Muscle layer of duodenum (tissue), 2 donors: Measurements from ENCODE around the gene MAP3K20.
"Not testable (repeated sequence)": the region's sequence is repeated elsewhere in the genome, so short reads cannot be mapped to it uniquely, and the experiment has no call there.

Source experiments
- H3K27ac ChIP-seq: one replicate; pipeline ENCODE4 v1.7.0; 2013; ENCODE audit warnings: mild to moderate bottlenecking, low read length
- H3K27me3 ChIP-seq: one replicate; pipeline ENCODE4 v1.7.0; 2013; ENCODE audit warnings: low read depth, mild to moderate bottlenecking, control low read depth, low read length
- H3K36me3 ChIP-seq, 2 donors: one replicate each; pipeline ENCODE4 v1.7.0; 2013; ENCODE audit warnings: low read length in 2 of 2, control low read depth in 1 of 2, mild to moderate bottlenecking in 1 of 2; ENCODE audit not compliant: insufficient read depth in 2 of 2, control insufficient read depth in 1 of 2
- H3K4me1 ChIP-seq, 2 donors: one replicate each; pipeline ENCODE4 v1.7.0; 2013; ENCODE audit warnings: low read length in 2 of 2, mild to moderate bottlenecking in 2 of 2, control low read depth in 1 of 2, moderate library complexity in 1 of 2; ENCODE audit not compliant: insufficient read depth in 2 of 2, control insufficient read depth in 1 of 2
- H3K4me3 ChIP-seq, 2 donors: one replicate each; pipeline ENCODE4 v1.7.0; 2013; ENCODE audit warnings: low read length in 2 of 2, low read depth in 1 of 2, mild to moderate bottlenecking in 1 of 2
- H3K9me3 ChIP-seq, 2 donors: one replicate each; pipeline ENCODE4 v1.7.0; 2013; ENCODE audit warnings: low read length in 2 of 2, control low read depth in 1 of 2, mild to moderate bottlenecking in 1 of 2; ENCODE audit not compliant: control insufficient read depth in 1 of 2
- donor health status: healthy.

The MAP3K20 gene

DNA sequence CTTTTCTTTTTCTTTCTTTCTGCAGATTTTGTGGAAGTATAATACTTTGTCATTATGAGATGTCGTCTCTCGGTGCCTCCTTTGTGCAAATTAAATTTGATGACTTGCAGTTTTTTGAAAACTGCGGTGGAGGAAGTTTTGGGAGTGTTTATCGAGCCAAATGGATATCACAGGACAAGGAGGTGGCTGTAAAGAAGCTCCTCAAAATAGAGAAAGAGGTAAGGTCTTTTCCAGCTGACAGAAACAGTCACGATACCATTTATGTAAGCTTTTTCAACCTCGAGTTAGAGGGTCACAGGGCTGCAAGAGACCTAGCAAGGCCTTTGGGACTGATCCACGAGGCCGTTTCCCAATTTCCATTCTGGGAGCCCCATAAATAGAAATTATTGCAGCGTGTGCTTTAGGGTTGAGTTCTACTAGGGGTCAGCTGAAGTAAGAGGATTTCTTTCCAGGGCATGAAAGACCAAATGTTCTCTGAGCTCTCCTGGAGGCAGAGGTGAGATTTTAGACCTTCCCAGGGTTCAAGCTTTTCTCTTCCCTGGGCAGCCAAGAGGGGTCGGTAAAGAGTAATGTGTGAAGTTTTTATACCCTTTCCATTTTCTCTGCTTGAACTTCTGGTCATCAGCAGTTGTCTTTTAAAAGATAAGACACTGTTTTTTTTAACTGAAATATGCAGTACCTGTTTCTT lies 15.5 kb downstream of the MAP3K20 start:
- Histone ChIP-seq H3K4me1 (peaks cover 4 to 15% of the 10 kb centered on the region in 2 donors), H3K36me3 (no peaks in the 10 kb centered on the region), H3K27ac (peak overlapping the region; percentile 76), H3K9me3 (no peaks in the 10 kb centered on the region), H3K27me3 (no peaks in the 10 kb centered on the region), H3K4me3 (peak overlapping the region; percentile 4 to 26)

DNA sequence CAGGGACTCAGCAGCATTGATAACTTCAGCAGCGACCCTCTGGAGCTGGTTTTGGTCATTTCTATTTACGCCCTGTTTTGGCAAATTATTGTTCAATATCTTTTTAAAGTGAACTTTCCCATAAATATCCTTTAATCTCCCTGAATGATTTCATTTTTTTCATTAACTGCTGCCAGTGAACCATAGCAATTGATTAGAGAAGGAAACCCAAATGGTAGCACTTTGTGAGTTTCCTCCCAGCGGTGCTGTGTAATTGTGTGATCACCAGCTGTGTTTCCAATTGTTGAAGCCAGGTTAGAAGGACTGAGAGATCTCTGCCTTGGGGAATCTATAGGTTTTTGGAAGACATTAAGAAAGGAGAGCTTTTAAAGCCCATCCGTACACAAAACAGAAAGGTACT lies 16.3 kb downstream of the MAP3K20 start:
- Histone ChIP-seq H3K36me3 (peaks cover 0 to 3% of the 10 kb centered on the region in 2 donors), H3K27ac (peak overlapping the region; percentile 76), H3K4me3 (no peak overlapping the region), H3K4me1 (peaks cover 4 to 10% of the 10 kb centered on the region in 2 donors), H3K27me3 (no peaks in the 10 kb centered on the region), H3K9me3 (no peaks in the 10 kb centered on the region)

DNA sequence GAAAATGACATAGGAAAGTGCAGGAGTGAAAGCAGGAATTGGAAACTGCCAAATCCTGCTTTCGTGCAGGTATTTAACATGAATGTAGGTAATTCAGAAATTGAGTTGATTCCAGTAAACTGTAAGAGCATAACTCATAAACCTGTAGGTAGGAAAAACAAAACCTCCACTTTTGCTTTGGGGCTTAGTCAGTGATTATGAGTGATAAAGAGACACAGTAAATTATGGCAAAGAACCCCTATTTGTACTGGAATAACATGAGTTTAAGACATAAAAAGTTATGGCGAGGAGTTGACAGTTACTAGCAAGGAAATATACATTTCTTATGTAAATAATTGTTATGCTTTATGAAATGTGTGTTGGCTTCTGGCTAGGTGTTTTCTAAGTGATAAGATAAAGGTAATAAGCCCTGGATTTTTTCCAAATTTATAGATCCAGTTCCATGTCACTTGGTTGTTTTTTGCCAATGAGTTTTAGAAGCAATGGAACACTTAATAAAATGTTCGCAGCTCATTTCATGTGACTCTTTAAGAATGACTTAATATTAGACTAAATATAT lies 17.3 kb downstream of the MAP3K20 start:
- Histone ChIP-seq H3K9me3 (no peaks in the 10 kb centered on the region), H3K4me1 (peaks cover 4 to 10% of the 10 kb centered on the region in 2 donors), H3K36me3 (peaks cover 0 to 3% of the 10 kb centered on the region in 2 donors), H3K27ac (no peak overlapping the region), H3K27me3 (no peaks in the 10 kb centered on the region), H3K4me3 (no peak overlapping the region)

DNA sequence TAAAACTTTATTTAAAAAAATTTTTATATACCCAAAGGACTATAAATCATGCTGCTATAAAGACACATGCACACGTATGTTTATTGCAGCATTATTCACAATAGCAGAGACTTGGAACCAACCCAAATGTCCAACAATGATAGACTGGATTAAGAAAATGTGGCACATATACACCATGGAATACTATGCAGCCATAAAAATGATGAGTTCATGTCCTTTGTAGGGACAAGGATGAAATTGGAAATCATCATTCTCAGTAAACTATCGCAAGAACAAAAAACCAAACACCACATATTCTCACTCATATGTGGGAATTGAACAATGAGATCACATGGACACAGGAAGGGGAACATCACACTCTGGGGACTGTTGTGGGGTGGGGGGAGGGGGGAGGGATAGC lies 18.0 kb downstream of the MAP3K20 start:
- not testable (repeated sequence) for H3K9me3 ChIP-seq, H3K27ac ChIP-seq, H3K36me3 ChIP-seq, H3K27me3 ChIP-seq, H3K4me3 ChIP-seq
- peaks cover 4 to 10% of the 10 kb centered on the region in 2 donors for H3K4me1 ChIP-seq

DNA sequence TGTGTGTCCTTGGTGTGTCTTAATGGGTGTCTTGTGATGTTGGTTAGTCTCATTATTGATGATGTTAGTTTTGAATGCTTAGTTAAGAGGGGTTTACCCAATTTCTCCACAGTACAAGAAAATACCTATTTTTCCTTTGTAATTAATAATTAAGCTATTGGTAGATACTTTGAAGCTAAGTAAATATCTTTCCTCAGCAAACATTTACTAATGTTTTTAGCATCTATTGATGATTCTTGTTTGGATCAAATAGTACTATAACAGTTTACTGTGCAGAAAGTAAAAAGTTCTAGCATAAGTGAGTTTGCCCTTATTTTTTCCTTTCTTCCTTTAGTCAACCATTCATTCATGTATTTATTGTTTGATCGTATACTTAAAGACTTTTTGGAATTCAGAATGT lies 19.1 kb downstream of the MAP3K20 start:
- H3K27me3 ChIP-seq, result no peaks in the 10 kb centered on the region
- peaks cover 0 to 3% of the 10 kb centered on the region in 2 donors for H3K36me3 ChIP-seq
- H3K4me1 ChIP-seq, result peaks cover 5 to 10% of the 10 kb centered on the region in 2 donors
- no peak overlapping the region for H3K4me3 ChIP-seq
- H3K9me3 ChIP-seq, result no peaks in the 10 kb centered on the region
- H3K27ac ChIP-seq, result no peak overlapping the region

DNA sequence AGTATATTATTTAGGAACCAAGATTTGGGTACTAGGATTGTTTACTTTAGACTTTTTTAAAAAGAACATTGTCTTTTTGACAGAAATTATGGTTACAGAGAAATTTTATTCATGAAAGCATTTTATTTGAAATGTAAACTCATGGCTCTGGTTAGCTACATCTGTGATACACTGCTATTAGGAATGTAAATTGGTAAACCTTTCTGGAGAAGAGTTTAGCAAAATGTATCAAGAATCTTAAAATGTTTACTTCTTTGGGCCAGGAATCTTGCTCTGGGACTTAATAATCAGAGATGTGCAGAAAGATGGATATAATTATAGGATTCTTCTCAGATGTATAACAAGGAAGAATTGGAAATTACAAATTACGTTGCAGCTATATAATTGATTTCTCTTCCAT lies 19.7 kb downstream of the MAP3K20 start:
- Histone ChIP-seq H3K27me3 (no peaks in the 10 kb centered on the region), H3K4me1 (peaks cover 7 to 10% of the 10 kb centered on the region in 2 donors), H3K27ac (no peak overlapping the region), H3K4me3 (no peak overlapping the region), H3K9me3 (no peaks in the 10 kb centered on the region), H3K36me3 (peaks cover 0 to 3% of the 10 kb centered on the region in 2 donors)

DNA sequence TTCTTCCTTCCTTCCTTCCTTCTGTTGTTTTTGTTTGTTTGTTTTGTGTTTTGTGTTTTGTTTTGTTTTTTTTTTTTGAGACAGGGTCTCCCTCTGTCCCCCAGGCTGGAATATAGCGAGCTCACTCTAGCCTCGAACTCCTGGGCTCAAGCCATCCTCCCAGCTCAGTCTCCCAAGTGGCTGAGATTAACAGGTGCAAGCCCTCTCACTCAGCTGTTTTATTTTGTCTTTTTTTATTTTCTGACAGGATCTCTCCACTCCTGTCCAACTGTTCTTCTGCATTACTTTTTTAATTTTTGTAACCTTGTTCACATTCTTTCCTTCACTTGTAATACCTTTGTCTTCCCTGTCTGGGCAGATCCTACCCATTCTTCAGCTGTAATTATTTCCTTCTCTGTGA lies 23.6 kb downstream of the MAP3K20 start:
- Histone ChIP-seq H3K4me1 (peaks cover 7 to 23% of the 10 kb centered on the region in 2 donors), H3K4me3 (no peak overlapping the region), H3K27me3 (no peaks in the 10 kb centered on the region), H3K27ac (no peak overlapping the region), H3K36me3 (peaks cover 0 to 3% of the 10 kb centered on the region in 2 donors), H3K9me3 (no peaks in the 10 kb centered on the region)

DNA sequence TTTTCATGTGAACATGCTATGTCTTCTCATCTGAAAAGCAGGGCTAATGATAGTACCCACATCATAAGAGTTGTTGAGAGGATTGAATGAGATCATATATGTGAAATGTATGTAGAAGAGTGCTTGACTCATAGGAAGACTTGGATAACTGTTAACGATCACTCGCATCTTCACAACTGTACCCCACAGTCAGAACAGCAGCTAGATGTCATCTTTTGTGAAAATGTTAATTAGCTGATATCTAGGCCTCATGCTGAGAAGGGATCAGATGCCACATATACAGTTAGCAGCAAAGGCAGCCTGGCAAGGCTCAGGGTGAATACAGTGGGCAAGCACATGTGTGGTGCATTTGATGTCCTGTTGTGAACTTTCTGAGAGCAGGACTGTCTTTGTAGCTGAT lies 24.2 kb downstream of the MAP3K20 start:
- no peaks in the 10 kb centered on the region for H3K27me3 ChIP-seq
- peaks cover 0 to 3% of the 10 kb centered on the region in 2 donors for H3K36me3 ChIP-seq
- H3K4me3 ChIP-seq, result no peak overlapping the region
- peaks cover 7 to 23% of the 10 kb centered on the region in 2 donors for H3K4me1 ChIP-seq
- H3K9me3 ChIP-seq, result no peaks in the 10 kb centered on the region
- no peak overlapping the region for H3K27ac ChIP-seq

DNA sequence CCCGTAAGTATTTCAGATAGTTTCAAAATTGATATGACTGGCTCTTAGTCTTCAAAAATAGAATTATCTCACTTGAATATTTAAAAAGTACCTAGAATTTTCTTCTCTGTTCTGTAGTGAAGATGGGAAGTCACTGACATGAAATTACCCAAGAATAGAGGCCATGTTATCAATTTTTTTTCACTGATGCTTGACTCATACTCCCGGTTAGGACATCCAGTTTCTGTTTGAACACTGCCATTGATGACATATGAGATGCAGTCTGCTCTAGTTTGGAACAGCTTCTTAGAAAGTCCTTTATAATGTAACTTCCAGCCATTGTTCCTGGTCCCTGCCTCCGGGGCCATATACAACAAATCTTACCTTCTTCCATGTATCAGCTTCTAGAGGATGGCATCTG lies 26.0 kb downstream of the MAP3K20 start:
- Histone ChIP-seq H3K27ac (peak overlapping the region; percentile 6), H3K27me3 (no peaks in the 10 kb centered on the region), H3K36me3 (peaks cover 0 to 2% of the 10 kb centered on the region in 2 donors), H3K9me3 (no peaks in the 10 kb centered on the region), H3K4me3 (no peak overlapping the region), H3K4me1 (peaks cover 3 to 16% of the 10 kb centered on the region in 2 donors)

DNA sequence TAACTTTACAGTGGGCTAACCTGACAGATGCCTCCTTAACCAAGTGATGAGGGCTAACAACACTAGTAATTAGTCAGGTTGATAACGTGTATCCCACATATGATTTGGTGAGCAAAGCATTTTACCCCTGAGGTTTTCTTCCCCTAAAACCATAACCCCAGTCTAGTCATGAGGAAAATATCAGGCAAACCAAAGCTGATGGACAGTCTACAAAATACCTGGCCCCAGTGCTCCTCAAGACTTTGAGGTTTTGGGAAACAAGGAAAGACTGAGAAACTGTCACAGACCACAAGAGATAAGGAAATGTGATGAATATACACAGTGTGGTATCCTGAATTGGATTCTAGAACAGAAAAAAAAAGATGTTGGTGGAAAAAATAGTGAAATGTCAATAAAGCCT lies 28.5 kb downstream of the MAP3K20 start:
- Histone ChIP-seq H3K27ac (no peak overlapping the region), H3K4me1 (peaks cover 3 to 24% of the 10 kb centered on the region in 2 donors), H3K27me3 (no peaks in the 10 kb centered on the region), H3K36me3 (no peaks in the 10 kb centered on the region), H3K9me3 (no peaks in the 10 kb centered on the region), H3K4me3 (no peak overlapping the region)

DNA sequence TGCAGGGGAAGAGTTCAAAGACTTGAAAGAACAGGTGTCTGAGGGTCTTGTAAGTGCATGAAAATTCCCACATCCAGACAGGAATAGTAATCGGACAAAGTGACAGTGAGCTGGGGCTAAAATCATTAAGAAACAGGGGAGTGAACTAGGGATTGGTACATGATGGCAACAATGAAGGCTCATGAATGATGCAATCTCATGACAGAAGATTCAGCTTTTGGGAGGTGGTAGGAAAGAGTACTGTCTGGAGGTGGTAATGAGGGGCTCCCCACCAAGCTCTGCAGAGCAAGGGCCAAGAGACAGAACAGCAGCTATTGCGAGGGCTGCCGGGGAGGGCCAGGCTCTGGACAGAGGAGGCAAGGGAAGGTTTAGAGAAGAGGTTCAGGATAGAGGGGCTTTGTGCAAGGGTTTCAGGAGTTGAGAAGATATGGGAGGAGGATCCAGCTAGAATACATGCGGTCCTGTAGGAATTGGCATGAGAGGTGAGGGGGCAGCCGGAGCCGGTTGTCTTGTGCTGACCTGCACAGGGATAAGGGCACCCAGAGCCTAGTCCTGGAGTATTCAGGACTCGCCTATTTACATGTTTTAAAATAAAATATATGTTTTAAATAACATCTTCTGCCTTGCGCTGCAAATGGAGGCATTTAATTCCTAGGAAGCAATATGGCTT lies 31.4 kb downstream of the MAP3K20 start:
- Histone ChIP-seq H3K27me3 (no peaks in the 10 kb centered on the region), H3K27ac (no peak overlapping the region), H3K9me3 (no peaks in the 10 kb centered on the region), H3K36me3 (no peaks in the 10 kb centered on the region), H3K4me3 (no peak overlapping the region), H3K4me1 (peaks cover 0 to 15% of the 10 kb centered on the region in 2 donors)
